ENCODE data around the gene TXK.
"Not testable (repeated sequence)": the region's sequence is repeated elsewhere in the genome, so short reads cannot be mapped to it uniquely, and the experiment has no call there.

Gene TXK

DNA sequence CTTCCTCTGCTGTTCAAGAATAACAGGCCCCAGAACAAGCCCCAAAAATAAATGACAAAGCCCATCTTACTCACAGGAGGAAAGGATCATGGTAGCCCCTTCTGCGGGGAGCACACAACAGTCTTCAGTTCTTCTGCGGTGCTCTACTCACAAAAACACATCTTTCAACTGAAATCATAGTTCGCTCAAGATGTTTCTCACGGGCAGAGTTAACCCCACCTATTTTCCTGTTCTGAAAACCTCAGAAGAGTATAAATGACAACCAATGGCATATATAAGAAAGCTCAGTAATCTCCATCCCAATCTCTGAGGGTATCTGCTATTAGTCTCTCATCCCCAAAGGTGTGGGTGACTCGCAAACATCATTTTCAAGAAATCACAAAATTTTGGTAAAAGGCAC is at the start of gene TXK:
TSS of gene TXK (minus strand) at position 170 of the 400 bp plus-strand sequence. CDS start at position 90, 80 bp downstream.
- intact Hi-C loops (cut with DNase I), result no loop called here
- DNase-seq, result no peak

DNA sequence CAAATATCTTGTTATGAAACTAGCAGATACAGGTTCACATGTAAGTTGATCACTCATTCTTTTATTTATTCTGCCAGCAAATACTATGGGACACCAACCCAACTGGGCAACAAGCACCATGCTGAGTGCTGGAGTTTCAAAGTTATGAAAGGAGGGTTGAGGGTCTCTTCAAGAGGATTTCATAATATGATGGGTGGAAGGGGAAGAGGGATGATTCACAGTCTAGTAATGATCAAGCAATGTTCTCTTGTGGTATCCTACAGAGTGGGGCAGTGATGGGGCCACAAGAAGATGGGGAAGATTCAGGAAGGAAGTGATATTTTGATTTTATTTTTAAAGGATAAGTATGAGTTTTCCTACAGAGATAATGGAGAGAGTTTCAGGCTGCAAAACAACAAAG is 46.2 kb upstream of the TXK start:
- DNase-seq, result no peak
- intact Hi-C loops (cut with DNase I), result no loop called here

DNA sequence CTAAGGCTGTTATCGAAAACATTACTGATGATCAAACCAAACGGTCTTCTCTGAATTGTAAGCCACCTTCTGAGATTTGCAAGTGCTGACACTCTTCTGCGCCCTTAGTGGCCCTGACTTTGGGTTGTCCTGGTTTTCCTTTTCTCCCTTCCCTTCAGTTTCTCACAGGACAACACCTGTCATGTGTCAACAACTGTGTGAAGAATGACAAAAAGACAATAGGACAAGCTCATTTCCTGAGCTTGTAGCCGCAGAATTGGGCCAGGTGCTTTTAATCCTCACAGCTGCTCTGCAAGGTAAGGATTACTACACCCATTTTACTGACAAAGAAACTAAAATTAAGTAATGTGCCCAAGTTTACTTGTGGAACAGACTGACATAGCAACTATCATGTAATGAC is 44.9 kb upstream of the TXK start:
- intact Hi-C loops (cut with DNase I), result no loop called here
- DNase-seq, result no peak

DNA sequence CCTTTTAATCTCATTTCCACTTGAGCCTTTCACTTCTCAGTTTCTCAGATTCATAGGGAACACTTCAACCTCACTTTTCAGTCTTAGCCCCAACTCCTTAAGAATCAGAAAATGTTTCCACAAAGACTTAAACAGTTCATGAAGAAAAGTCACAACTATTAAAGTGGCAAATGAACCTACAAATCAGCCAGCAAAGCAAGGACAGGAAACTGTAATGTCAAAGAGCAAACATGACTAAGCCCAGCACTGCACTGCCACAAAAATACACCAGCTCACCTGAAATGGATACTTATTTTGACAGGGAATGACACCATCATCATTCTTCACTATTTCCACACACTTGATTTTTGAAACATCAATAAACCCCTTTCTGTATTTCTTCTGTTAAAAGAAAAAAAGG is 41.8 kb upstream of the TXK start:
- no peak for DNase-seq
- intact Hi-C loops (cut with DNase I), result no loop called here

DNA sequence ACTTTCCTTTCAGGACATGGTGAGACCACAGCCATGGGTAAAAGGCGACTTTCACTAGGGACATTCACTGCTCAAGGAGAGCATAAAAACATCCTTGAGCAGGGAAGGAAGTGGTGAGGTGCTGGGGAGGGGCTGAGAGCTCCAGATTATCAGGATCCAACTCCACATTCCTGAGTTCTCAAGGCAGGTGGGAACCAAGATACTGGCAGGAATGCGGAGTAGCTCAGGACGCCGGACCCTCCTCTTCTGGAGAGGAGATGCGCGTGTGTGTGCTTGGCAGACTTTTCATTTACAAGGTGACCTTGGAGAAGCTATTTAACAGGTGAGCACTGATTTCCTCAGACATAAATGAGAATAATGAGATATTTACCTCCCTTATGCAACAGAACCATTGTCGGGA is 41.3 kb upstream of the TXK start:
- intact Hi-C loops (cut with DNase I), result no loop called here
- DNase-seq, result no peak

DNA sequence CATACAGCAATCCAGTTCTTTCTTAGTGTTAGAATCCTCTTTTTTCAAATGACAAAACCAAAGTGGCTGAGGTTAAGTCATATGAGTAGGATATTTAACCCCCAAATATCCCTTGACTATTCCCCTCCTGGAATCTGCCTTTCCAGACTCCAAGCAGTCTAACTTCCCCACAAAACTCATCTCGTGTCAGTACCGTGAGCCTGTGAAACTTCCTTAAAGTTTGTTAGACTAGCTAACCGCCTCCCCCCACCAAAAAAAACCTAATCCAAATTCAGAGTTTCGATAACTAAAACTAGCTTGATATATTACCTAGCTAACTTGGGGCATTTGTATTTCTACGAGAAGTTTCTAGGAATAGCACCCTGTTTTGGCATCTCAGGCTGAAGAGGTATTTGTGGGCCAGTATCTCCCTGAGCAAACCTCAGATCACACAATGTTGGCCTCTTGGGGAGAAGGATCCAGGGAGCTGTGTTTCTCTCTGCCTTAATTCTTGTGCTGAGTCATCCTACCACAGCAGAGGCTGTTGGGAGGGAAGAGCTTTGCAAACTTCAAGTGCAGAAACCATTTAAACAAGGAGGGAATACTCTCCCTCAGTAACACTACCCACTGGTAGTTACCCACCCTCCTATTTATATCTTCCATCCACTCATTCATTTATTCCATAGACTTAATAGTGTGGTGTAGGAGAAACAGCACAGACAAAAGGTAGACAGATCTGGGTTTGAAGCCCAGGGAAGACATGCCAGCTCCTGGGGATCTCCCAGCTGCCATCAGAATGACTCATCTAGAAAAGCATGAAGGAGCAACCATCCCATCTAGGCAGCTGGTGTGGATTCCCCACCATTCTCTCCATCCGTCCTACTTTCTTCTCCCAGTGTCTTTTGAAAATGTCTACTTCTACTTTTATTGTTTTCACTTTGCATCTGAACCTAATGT is 39.3 kb upstream of the TXK start:
- DNase-seq, result peak in 12 of 42 donors; percentile 1 to 60 (median 18)
- intact Hi-C loops (cut with DNase I), result no loop called here

DNA sequence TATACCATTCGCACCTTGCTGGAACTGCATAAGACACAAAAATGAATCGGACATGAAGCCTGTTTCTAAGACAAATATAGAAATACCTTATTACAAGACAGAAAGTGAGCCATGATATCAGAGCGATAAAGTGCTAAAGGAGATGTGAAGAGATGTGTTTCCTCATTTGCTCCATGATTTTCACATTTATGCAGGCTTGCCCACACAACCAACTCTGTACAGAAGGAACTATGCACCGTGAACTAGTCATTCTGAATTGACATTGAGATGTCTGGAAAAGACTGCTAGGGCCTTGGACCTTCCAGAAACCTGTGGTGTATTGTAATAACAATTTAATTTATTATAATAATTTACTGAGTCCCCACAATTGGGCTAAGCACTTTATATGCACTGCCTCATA is 38.6 kb upstream of the TXK start:
- DNase-seq, result no peak
- intact Hi-C loops (cut with DNase I), result no loop called here

DNA sequence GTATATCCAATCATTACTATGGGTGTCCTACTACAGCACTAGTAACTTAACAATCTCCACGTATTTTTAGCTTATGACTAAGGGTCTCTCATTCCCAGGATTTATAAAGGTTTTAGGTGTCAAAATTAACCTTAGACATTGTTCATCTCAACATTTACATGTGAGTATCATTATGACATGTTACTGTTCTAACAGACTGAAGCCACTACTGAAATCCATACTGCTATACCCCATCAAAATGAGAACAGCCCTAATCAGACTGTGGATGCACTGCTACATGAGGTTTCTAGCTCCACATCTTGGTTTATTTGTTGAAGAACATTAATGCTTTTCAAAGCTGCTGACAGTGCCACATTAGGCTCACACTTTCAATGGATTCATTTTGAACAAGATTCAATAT is 35.6 kb upstream of the TXK start:
- intact Hi-C loops (cut with DNase I), result no loop called here

DNA sequence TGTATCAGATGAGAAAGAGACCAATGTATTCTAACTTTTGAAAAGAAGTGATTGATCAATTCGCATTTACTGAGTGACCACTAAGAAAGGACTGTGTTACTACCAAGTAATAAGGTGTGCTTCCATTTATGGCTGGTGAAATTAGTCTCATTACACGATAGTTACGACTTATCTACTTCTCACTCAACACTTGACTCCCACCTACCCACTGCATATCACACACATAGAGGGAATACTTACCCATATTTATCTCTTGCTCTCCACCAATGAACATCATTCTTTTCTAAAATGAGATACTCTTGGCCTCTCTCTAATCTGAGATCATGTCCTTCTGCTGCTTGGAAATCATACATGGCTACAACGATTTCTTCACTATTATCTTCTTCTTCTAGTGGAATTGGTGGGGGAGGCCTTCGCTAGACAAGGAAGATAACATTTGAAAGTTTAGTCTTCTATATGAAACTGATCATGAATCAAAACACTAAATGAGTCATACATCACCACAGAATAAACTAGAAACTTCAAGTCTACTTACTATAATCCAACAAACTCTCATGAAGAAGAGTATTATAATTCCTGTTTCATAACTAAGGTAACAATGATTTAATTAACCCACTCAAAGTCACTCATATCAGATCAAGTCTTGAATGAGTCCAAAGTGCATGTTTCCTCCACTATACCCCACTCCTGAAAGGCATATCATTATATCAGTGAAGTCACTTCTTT is 33.7 kb upstream of the TXK start:
- intact Hi-C loops (cut with DNase I), result no loop called here
- no peak for DNase-seq

More for the DNA sequence above, 35.6 kb upstream of the TXK start:
- DNase-seq, result peak in 1 of 42 donors; percentile 7

DNA sequence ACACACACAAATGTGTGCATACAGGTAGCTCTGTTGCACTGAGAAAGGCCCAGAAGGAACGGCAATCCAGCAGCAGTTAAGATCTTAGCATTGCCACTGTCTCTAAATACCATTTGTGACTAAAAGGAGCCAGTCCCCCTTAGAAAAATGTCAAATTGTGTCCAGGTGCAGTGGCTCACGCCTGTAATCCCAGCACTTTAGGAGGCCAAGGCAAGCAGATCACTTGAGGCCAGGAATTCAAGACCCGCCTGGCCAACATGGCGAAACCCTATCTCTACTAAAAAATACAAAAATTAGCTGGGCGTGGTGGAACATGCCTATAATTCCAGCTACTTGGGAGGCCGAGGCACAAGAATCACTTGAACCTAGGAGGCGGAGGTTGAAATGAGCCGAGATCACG is 30.5 kb upstream of the TXK start:
- intact Hi-C loops (cut with DNase I); DNase-seq: not testable (repeated sequence)

DNA sequence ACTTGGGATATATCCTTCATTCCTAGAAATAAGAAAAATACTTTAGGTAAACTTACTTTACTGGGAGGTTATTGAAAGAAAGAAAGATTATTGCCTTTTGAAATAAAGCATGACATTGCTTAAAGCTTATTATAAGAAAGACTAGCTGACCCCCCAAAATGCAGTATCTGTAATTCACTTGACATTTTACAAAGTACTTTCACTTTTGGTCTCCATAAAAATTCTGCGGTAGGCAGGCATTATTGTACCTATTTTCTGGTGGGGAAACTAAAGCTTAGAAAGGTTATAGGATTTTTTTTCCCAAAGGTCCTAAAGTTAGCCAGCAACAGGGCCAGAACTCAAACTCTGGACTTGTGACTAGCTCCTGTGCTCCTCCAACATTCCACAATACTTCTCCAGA is 29.7 kb upstream of the TXK start:
- intact Hi-C loops (cut with DNase I), result no loop called here
- no peak for DNase-seq

DNA sequence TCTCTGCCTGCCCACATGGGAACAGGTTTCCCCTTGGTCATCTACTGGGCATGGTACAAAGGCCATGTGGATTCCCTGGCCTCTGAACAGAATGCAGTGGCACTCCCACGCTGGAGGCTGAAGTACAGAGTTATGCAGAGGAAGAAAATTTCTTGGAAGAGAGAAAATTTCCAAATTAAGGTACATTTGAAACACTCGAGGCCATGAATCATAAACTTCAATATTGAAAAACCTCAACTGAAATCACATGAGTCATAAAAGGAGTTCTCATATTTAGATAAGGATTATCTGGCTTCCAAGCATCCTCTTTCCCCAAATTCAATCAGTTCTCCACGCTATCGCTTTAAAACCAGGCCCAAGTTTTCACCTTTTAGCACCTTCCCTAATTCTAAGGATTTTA is 28.1 kb upstream of the TXK start:
- peak in 5 of 42 donors; percentile 18 to 42 (median 19) for DNase-seq
- intact Hi-C loops (cut with DNase I), result no loop called here

DNA sequence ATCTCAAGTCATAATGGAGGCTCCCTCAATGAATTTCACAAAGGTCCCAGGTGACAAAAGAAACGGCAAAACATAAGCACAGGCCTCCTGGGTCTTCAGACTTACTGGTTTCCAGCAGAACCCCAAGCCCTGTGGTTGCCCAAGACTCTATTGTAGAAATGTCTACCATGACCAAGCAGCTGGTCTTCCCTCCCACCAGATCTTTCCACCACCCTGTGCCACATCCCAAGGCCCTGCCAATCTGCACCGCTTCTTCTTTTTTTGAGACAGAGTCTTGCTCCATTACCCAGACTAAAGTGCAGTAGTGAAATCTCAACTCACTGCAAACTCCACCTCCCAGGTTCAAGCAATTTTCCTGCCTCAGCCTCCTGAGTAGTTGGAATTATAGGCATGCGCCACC is 23.2 kb upstream of the TXK start:
- intact Hi-C loops (cut with DNase I), result no loop called here
- DNase-seq, result no peak

DNA sequence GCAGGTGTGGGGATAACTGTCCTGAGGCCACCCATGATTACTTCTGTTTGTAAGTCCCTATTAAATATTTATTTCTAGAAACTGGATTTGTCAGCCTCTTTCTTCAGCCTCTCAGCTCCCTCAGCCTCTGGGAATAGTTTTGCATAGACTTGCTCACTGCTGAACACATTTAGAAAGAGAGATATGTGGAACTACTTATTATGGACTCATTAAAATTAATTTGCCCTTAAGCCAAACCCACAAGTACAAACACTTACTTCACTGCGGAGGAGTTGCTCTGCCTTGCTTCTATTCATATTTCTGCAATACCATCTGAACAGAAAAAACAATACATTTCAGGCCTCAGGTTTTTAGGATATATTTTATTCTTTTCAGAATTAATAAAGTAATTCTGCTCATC is 22.4 kb upstream of the TXK start:
- intact Hi-C loops (cut with DNase I), result no loop called here
- no peak for DNase-seq

DNA sequence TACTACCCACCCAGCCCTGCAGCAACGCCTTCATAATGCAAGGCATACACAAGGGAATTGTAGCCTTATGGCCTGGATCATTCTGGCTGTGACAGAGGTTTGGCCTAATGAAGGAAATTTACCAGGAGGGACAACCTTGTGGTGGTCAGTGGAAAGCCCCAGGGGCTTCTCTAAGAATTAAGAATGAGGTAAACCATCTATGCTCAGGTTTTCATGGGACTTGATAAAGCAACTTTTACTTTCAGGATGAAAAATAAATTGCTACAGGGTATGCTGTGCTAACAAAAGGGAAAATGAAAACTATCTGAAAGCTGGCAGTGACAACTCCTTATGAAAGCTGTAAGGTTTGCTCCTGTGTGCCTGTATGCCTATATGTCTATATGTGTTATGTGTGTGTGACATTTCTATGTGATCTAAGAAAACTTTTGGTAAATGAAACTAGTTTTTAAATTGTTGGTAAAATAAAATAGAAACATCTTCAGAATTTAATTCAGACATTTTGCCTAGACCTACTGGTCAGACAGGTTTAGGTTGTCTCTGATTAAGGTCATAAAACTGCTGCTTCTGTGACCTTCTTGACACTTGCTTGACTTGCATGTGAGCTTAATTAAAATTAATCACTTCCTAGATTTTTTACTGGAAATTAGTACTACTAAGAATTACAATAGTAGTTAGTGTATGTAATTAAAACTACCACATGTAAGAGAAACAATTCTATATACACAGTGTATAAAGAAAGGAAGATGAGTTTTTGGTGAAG is 19.9 kb upstream of the TXK start:
- no peak for DNase-seq
- intact Hi-C loops (cut with DNase I), result no loop called here

DNA sequence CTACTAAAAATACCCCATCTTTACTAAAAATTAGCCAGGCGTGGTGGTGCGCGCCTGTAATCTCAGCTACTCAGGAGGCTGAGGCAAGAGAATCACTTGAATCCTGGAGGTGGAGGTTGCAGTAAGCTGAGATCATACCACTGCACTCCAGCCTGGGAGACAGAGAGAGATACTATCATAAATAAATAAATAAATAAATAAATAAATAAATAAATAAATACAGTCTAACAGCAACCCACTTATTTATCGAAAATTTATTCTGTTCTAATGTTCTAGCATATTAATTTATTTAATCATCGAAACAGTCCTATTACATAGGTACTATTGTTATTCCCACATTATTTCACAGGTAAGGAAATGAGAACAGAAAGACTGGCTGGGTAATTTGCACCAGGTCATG is 18.2 kb upstream of the TXK start:
- intact Hi-C loops (cut with DNase I), result no loop called here
- no peak for DNase-seq

DNA sequence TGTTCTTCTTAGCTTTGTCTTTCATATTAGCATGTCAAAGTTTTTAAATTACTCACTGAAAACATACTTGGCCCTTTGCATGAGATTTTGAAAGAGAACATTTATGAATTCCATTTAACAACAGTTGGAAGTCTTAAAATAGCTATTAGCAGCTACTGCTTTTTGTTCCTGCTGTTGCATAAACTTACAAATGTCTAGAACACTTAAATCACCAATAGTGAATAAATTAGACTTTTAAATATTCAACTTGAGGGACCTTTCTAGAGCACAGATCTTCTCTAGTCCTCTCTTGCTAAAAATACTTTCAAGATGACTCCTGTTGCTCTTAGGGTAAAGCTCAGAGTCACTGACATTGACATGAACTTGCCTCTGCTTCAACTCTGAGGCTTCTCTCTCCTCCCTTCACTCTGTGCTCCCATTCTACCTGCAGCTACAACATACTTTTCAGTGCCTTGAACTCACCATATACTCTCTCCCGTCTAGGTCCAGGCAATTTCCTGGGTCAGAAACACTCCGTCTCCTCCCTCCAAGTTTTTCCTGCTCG is 15.8 kb upstream of the TXK start:
- DNase-seq, result no peak
- intact Hi-C loops (cut with DNase I), result no loop called here

DNA sequence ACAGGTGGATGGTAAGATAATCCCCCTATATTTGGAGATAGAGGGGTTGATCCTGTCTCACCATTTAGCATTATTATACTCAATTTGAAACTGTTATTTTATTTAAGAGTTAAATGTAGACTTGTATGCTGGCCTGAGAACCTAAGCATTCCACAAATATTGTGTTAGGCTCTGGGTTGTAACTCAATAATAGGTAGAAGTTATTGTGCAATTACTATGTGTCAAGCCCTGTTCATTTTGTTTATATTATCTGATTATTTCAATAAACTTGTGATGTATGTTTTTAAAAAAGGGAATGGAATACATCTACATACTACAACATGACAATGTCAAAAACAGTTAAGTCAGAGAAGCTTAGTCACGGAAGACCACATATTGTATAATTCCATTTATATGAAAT is 13.6 kb upstream of the TXK start:
- no peak for DNase-seq
- intact Hi-C loops (cut with DNase I), result no loop called here

DNA sequence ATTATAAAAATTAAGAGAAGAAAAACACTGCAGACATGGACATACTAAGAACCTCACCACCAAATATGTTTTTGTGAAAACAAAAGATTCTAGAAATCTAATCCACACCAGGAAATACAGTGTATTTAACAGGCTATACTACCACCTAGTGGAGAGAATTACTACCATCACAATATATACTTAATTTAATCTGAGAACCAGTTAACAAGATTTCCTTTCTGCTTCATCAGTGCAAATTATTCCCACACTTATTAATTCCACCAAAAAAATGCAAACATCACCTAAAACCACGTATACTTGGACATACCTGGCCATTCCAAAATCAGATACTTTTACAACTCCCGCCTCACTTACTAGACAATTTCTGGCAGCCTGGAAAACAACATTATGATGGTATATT is 7.0 kb upstream of the TXK start:
- intact Hi-C loops (cut with DNase I), result no loop called here
- DNase-seq, result no peak

DNA sequence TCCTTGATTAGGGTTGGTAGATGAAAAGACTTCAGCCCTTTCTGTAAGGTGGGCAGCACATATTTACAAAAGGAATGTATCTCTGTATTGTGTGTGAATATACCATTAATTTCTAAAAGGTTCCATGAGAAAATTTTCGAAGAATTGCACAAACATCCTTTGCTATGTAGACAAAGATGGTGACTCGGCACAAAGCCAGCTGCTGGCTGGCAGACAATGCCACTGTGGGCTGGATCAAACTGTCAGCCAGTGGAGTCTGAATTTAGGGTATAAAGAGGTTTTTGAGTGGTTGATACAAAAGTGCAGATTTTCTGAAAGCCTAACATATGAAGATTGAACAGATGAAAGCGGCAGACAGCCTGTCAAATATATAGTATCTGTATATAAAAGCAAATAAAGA is 5.6 kb upstream of the TXK start:
- DNase-seq, result peak in 13 of 42 donors; percentile 10 to 50 (median 20)
- intact Hi-C loops (cut with DNase I), result no loop called here
